ENCODE data around the gene HSH2D.
A peak's percentile ranks its signal among the peaks of the same experiment; 100 is the strongest.

GRCh38 chr19:16197622-16198369 is 54.3 kb downstream of the HSH2D start, which contains the start of gene AP1M1:
- no peak for TF ChIP-seq CTCF (IDR thresholded peaks at IDR 0.05 in 2 of 3, conservative IDR thresholded peaks at IDR 0.05 in 1 of 3; ENCODE audit: insufficient read depth in 2 of 3, low read depth in 1 of 3, low read length in 3 of 3)
- no peak; the same call in 1 of the 2 replicates for TF ChIP-seq ZBED1 (IDR thresholded peaks at IDR 0.05)
- TF ChIP-seq XRCC3 (IDR thresholded peaks at IDR 0.05): no peak
- peak in 2 of 3 experiments; percentile 38 to 51 for TF ChIP-seq YY1 (IDR thresholded peaks at IDR 0.05; ENCODE audit: borderline replicate concordance in 1 of 3, control insufficient read depth in 1 of 3, extremely low read depth in 1 of 3, insufficient read depth in 3 of 3, insufficient read length in 1 of 3, insufficient replicate concordance in 2 of 3, low read depth in 1 of 3, low read length in 2 of 3)
- TF ChIP-seq TCF15 (CRISPR knock-in tag; IDR thresholded peaks at IDR 0.05): no peak
- no peak; the same call in none of the 2 replicates for TF ChIP-seq POLR2A (conservative IDR thresholded peaks at IDR 0.05)
- TF ChIP-seq FOXM1 (IDR thresholded peaks at IDR 0.05; ENCODE audit: low read depth): no peak
- TF ChIP-seq FOXM1 (CRISPR knock-in tag; IDR thresholded peaks at IDR 0.05; ENCODE audit: low read depth): peak; percentile 72; the same call in 1 of the 2 replicates
- TF ChIP-seq ARID1B (IDR thresholded peaks at IDR 0.05): no peak
- TF ChIP-seq, protein P1, sequence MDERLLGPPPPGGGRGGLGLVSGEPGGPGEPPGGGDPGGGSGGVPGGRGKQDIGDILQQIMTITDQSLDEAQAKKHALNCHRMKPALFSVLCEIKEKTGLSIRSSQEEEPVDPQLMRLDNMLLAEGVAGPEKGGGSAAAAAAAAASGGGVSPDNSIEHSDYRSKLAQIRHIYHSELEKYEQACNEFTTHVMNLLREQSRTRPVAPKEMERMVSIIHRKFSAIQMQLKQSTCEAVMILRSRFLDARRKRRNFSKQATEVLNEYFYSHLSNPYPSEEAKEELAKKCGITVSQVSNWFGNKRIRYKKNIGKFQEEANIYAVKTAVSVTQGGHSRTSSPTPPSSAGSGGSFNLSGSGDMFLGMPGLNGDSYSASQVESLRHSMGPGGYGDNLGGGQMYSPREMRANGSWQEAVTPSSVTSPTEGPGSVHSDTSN (CRISPR knock-in tag; IDR thresholded peaks at IDR 0.05; ENCODE audit: low read depth): no peak
- TF ChIP-seq, protein P1 (tag; conservative IDR thresholded peaks at IDR 0.05; ENCODE audit: low read depth): no peak
- TF ChIP-seq, protein P2, sequence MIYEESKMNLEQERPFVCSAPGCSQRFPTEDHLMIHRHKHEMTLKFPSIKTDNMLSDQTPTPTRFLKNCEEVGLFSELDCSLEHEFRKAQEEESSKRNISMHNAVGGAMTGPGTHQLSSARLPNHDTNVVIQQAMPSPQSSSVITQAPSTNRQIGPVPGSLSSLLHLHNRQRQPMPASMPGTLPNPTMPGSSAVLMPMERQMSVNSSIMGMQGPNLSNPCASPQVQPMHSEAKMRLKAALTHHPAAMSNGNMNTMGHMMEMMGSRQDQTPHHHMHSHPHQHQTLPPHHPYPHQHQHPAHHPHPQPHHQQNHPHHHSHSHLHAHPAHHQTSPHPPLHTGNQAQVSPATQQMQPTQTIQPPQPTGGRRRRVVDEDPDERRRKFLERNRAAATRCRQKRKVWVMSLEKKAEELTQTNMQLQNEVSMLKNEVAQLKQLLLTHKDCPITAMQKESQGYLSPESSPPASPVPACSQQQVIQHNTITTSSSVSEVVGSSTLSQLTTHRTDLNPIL (CRISPR knock-in tag; IDR thresholded peaks at IDR 0.05): no peak
- TF ChIP-seq BCOR (IDR thresholded peaks at IDR 0.05): no peak
- TF ChIP-seq ZBTB17 (CRISPR knock-in tag; IDR thresholded peaks at IDR 0.05): peak; percentile 94
- no peak for TF ChIP-seq ZNF280B (CRISPR knock-in tag; IDR thresholded peaks at IDR 0.05)
- TF ChIP-seq, protein P3, sequence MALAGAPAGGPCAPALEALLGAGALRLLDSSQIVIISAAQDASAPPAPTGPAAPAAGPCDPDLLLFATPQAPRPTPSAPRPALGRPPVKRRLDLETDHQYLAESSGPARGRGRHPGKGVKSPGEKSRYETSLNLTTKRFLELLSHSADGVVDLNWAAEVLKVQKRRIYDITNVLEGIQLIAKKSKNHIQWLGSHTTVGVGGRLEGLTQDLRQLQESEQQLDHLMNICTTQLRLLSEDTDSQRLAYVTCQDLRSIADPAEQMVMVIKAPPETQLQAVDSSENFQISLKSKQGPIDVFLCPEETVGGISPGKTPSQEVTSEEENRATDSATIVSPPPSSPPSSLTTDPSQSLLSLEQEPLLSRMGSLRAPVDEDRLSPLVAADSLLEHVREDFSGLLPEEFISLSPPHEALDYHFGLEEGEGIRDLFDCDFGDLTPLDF (CRISPR knock-in tag; IDR thresholded peaks at IDR 0.05): peak; percentile 80

Measured in K562 (cell line).